ENCODE results near the gene TCF20.

Gene TCF20

GRCh38 chr22:42277988-42278776, 7.7 kb upstream of the TCF20 start:
- FAIRE-seq, result no peak
- no peak for DNase-seq (ENCODE audit: insufficient read length, low spot score)
- peak; percentile 49 for TF ChIP-seq CTCF (IDR thresholded peaks at IDR 0.05; ENCODE audit: insufficient read depth, missing control alignments)

- no peak for FAIRE-seq
- no peak for DNase-seq (ENCODE audit: insufficient read length, low spot score)
- TF ChIP-seq CTCF (IDR thresholded peaks at IDR 0.05; ENCODE audit: insufficient read depth, missing control alignments), result no peak
Measured at GRCh38 chr22:42277232-42277753, 6.8 kb upstream of the TCF20 start.

- no peak for TF ChIP-seq CTCF (IDR thresholded peaks at IDR 0.05; ENCODE audit: insufficient read depth, missing control alignments)
- no peak for FAIRE-seq
Measured at GRCh38 chr22:42275970-42276369, 5.5 kb upstream of the TCF20 start.

GRCh38 chr22:42275176-42275575, 4.7 kb upstream of the TCF20 start:
- no peak for DNase-seq (ENCODE audit: insufficient read length, low spot score)
- FAIRE-seq, result no peak
- no peak for TF ChIP-seq CTCF (IDR thresholded peaks at IDR 0.05; ENCODE audit: insufficient read depth, missing control alignments)

More at GRCh38 chr22:42275970-42276369, 5.5 kb upstream of the TCF20 start:
- DNase-seq (ENCODE audit: insufficient read length, low spot score), result no peak

GRCh38 chr22:42273855-42274451, 3.5 kb upstream of the TCF20 start:
- no peak for TF ChIP-seq CTCF (IDR thresholded peaks at IDR 0.05; ENCODE audit: insufficient read depth, missing control alignments)
- no peak for DNase-seq (ENCODE audit: insufficient read length, low spot score)
- no peak for FAIRE-seq

- no peak for TF ChIP-seq CTCF (IDR thresholded peaks at IDR 0.05; ENCODE audit: insufficient read depth, missing control alignments)
- FAIRE-seq (no peak), DNase-seq (ENCODE audit: insufficient read length, low spot score) (no peak)
Measured at GRCh38 chr22:42272431-42272999, 2.1 kb upstream of the TCF20 start.
